ENCODE data around the gene FIP1L1.

GRCh38 chr4:53490161-53490956, 112.9 kb downstream of the FIP1L1 start:
- TF ChIP-seq CTCF (IDR thresholded peaks at IDR 0.05; ENCODE audit: borderline replicate concordance, extremely low read depth, low read length, poor library complexity, severe bottlenecking) = no peak
- TF ChIP-seq EZH2 (IDR thresholded peaks at IDR 0.05; ENCODE audit: borderline replicate concordance, low read depth, low read length, severe bottlenecking) = no peak

Measured in DND-41 (cell line).